ENCODE data around the gene MCC.

Gene MCC

DNA sequence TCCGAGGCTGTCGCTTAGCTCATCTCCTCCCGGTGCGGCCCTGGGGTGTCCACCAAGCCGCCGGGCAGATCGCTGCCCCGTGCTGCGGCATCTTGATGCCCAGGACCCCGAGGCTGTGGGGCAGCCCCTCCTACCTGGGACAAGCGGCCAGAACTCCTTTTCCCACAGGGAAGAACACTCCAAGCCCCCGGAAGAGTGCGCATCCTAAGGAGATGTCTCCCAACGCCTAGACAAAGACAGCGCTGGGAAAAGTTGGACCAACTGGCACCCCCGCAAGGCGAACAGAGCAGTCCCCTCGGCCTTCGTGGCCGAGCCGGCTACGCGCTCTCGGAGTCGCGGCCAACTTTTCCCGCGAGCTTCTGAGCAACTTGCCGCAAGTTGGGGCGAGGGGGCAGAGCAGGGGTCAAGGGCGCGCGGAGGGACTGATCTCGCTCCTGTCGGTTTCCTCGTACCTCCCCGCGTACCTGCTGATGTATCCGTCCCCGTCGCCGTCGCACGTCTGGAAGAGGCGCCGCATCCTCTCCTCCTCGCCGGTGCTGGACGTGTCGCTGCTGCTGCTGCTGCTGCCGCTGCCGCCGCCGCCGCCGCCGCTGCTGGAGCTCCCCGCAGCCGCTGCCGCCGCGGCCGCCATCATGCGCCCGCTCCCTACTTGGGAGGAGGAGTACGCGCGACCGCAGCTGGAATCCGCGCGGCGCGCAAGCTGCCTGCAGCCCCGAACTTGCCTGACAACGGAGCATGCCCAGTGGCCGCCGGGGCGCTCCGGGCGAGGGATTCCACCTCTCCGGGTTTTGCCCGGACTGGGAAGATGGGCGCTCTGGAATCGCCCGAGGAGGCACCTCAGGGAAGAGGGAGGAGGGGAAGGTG, at the start of gene MCC:
Gene MCC, minus strand, starts transcription at position 673 of the 864 bp plus-strand sequence.
- peak; percentile 67 for DNase-seq

DNA sequence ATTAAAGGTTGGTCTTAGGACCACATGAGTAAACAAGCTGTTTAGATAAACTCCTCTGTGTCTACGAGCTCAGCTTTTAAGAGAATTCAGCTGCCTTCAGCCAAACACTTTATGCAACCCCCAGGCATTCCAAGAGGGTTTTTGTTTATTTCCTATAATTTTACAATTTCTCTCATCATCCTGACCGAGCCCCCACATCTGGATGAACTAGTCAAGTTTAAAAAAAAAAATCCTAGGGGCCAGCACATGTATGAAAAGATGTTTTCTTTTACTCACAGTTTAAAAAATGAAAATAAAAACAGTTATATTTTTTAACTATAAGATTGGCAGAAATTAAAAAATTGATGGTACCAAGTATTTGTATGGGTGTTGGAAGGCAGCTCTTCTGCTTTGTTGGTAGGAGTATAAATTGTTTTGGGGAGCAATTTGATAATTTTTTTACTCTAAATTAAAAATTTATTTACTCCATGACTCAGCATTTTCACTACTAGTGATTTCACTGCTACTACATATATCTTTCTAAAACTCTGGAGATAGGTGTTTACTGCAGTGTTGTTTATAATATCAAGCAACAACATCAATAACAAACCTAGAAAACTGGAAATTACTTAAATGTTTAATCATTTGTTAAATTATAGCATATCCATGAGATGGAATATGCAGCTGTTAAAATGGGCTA, 43.4 kb upstream of the MCC start:
- DNase-seq, result no peak

GRCh38 chr5:113527746-113528145, 39.5 kb upstream of the MCC start:
- no peak for DNase-seq

GRCh38 chr5:113526421-113526820, 38.2 kb upstream of the MCC start:
- no peak for DNase-seq

DNA sequence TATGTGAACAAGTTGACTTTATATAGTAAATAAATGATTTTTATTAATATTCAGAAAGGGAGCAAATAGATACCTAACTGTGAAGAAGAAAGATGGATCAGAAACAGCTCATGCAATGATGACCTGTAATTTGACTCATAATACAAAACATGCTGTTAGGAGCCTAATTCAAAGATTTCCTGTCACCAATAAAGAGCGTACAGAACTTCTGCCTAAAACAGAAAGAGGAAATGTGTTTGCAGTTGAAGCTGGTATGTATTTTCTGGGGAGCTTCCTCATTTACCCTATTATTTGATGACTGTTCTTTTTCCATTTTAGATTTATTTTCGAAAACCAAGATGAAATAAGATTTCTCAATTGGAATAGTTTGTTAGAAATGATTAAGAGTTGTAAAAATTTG, 36.7 kb upstream of the MCC start:
- DNase-seq, result no peak

DNA sequence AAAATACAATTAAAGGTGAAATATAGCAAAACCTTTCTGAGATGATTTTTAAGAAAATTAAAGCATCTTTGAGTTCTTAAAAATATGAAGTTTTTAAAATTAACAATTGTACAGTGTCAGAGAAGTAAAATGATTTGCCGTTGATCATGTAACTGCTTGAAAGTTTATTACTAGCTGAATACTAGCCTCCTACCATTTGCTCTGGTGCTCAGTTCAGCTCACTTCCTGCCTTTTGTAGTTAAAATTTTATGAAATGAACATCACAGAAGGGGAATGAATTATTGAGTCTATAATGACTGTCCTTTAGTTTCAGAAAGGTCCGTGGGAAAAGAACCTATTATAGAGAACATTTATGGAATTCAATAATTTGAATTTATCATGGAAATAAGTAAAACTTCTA, 34.9 kb upstream of the MCC start:
- no peak for DNase-seq

DNA sequence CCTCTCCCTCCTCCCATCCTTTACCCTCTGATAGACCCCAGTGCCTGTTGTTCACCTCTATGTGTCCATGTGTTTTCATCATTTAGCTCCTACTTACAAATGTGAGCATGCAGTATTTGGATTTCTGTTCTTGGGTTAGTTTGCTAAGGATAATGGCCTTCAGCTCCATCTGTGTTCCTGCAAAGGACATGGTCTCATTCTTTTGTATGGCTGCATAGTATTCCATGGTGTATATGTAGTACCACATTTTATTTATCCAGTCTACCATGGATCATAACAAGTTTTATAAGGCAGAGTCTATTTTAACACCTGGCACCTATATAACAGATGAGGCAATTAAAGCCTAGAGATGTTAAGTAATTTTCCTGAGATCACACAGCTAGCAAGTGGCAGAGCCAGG, 32.6 kb upstream of the MCC start:
- no peak for DNase-seq

GRCh38 chr5:113520429-113520828, 32.2 kb upstream of the MCC start:
- no peak for DNase-seq

GRCh38 chr5:113519412-113519811, 31.2 kb upstream of the MCC start:
- DNase-seq, result no peak

DNA sequence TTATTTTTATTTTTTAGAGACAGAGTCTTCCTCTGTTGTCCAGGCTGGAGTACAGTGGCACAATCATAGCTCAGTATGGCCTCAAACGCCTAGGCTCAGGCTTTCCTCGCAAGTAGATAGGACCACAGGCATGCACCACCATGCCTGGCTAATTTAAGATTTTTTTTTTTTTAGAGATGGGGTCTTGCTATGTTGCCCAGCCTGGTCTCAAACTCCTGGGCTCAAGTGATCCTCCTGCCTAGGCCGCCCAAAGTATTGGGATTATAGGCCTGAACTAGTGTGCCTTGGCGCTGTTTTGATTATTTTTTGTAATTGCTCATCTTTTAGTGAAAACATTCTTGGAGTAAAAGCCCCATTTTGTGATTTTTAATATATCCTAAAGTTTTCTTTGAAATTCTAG, 30.6 kb upstream of the MCC start:
- DNase-seq, result no peak

DNA sequence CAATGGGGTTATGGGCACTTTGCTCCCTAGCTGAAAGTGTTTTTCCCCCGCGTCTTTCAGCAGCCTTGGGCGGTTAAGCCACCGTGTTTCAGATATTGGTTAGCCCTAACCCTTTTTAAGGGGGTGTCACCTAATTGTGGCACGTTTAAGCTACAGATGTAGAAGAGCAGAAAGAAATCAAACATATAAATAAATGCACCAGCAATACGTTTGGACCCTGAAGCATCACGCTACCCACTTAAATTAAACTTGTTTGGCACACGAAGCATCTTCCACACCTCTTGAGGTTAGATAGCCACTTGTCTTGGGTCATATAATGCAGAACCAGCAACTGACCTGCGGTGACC, 26.0 kb upstream of the MCC start:
- DNase-seq, result no peak

DNA sequence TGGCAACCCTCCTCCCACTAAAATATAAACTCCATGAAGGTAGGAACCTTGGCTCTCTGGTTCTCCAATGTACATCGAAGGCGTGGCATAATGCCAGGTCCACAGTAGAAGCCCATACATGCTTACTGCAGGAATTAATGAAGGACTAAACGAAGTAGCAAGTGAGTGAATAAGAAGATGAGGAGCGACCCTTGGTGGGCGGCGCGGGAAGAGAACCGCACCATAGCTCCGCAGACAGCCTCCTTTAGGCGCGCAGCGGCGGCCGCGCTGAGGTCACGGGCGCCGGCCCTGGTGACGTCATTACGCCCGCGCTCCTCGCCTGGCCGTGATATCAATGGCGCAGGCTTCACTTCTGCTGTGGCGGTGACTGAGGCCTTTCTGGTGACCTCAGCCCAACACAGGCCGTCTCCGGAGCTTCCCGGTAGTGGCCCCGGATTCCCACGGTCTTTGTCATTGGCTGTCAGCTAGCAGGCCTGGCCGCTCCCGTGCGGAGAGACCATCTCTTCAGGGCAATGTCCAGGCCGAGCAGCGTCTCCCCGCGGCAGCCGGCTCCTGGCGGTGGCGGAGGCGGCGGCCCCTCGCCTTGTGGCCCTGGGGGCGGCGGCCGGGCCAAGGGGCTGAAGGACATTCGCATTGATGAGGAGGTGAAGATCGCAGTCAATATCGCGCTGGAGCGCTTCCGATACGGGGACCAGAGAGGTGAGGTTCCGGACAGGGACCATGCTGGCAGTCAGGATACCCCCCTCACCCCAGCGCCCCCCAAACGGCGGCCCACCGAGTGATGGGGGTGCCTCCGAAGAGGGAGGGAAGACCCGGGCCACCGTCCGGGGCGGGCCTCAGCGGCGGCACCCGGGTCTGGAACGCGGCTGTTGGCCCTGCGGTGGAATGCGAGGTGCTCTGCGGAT, 25.4 kb upstream of the MCC start, which contains the start of gene YTHDC2:
Gene YTHDC2, plus strand, starts transcription at position 311 of the 905 bp plus-strand sequence. Its CDS starts 202 bp downstream, at position 513.
- peak; percentile 94 for DNase-seq

GRCh38 chr5:113512341-113512740, 24.1 kb upstream of the MCC start:
- no peak for DNase-seq

DNA sequence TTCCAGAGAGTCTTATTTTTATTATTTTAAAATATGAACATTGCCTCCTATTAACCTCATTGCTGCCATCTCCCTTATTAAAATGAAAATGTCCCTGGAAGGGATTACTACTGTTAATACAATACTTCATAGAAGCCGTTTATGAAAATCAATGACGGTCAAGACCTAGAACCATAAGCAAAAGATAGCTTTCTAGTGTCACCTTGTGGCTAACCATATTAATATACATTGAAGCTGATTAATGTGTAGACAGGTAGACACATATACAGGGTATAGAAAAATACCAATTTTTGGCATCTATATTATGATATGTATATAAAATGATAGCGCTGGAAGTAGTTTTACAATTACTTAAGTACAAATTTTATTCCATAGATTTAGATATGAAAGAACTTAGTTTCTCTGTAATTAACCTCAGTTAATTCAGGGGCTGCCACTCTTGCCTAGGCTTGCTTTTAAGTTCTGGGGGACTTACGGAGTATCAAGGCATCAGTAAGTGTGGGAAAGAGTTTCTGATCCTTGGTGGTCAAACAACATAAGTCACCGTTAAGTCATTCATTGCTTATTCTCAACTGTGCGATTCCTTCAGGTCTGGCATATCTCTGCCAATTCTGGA, 22.7 kb upstream of the MCC start:
- no peak for DNase-seq

DNA sequence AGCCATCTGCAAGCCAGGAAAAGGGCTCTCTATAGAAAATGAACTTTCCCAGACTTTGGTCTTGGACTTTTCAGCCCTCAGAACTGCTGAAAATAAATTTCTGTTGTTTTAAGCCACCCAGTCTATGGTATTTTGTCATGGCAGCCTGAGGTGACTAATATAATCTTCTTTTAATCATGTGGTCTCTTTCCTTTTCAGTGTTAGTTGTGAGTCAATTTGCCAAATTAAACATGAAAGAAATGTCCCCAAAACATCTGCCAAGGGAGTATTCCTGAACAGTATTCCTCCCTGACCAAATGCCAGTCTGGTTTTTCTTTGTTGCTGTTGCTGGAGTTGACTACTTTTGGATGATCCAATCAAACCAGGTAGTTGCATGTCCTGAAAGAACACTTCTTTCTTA, 20.5 kb upstream of the MCC start:
- DNase-seq, result no peak

- no peak for DNase-seq
These were observed 19.3 kb upstream of the MCC start for GRCh38 chr5:113507601-113508000.

- DNase-seq, result no peak
These were observed 16.9 kb upstream of the MCC start for GRCh38 chr5:113505181-113505580.

GRCh38 chr5:113503146-113503545, 14.9 kb upstream of the MCC start:
- DNase-seq, result no peak

GRCh38 chr5:113502073-113502472, 13.8 kb upstream of the MCC start:
- DNase-seq, result no peak

- no peak for DNase-seq
These were observed 7.2 kb upstream of the MCC start for GRCh38 chr5:113495422-113495841.

GRCh38 chr5:113493446-113493845, 5.2 kb upstream of the MCC start:
- no peak for DNase-seq

DNA sequence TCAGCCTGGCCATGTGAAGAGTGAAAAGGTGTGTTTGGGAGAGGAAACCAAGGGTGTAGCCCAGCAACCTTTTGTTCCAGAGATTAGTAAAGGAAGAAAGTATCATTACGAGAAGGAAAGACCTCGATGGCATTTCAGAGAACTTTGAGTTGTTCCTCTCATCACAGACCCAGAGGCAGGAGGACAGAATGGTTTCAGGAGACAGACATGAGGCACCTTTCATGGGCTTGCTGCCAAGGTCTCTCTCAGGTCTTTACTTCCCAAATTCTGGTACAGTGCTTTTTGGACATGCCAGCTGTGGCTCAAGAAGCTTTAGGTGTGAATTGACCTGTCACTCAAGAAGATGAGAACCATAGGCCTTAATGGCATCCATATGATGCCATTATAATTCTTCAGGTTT, 2.8 kb upstream of the MCC start:
- DNase-seq, result no peak

DNA sequence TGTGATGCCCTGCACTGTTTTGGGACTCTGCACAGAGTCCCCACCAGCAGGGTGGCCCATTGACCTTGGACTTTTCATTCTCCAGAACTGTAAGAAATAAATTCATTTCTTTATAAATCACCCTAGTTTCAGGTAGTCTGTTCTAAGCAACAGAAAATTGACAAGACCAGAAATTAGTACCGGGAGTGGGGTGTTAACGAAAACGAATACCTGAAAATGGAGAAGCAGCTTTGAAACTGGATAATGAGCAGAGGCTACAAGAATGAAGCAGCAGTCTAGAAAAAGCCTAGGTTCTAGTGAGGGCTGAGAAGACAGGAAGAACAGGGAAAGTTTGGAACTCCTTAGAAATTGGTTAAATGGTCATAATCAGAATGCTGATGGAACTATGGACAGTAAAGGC, 2.1 kb upstream of the MCC start:
- no peak for DNase-seq

Measured in activated CD8-positive, alpha-beta memory T cell treated with anti-CD3 and anti-CD28 coated beads, Interleukin-2, amount 50 U/mL, for 48 hours (primary cell).